Liver (tissue), 3 donors: ENCODE measurements around the gene PMM2.

Source experiments
- ATF3 ChIP-seq: IDR thresholded peaks from 2 replicates; pipeline ENCODE4 v1.6.1; 2016; ENCODE audit warnings: antibody characterized with exemption
- CTCF ChIP-seq: fragments of 150-350 bp; IDR thresholded peaks from 2 replicates; pipeline ENCODE4 v1.5.1; 2017; ENCODE audit warnings: improper control_type of control experiment, low read depth, low read length; ENCODE audit not compliant: missing input control
- EGR1 ChIP-seq, 2 donors: IDR thresholded peaks; 2 replicates each; pipeline ENCODE4 v1.6.1; 2016 to 2018; ENCODE audit warnings: antibody characterized with exemption in 2 of 2, low read depth in 2 of 2
- FOXA1 ChIP-seq: IDR thresholded peaks from 2 replicates; pipeline ENCODE4 v1.6.1; 2016; ENCODE audit warnings: antibody characterized with exemption
- JUND ChIP-seq, 2 donors: IDR thresholded peaks; 2 replicates each; pipeline ENCODE4 v1.6.1; 2016; ENCODE audit warnings: antibody characterized with exemption in 2 of 2
- YY1 ChIP-seq: IDR thresholded peaks from 2 replicates; pipeline ENCODE4 v1.6.1; 2016; ENCODE audit warnings: antibody characterized with exemption, mild to moderate bottlenecking
- donor health status: healthy.
- donor health status: healthy.

- no peak for TF ChIP-seq JUND (IDR thresholded peaks at IDR 0.05)
- no peak for TF ChIP-seq CTCF
- no peak for TF ChIP-seq EGR1 (IDR thresholded peaks at IDR 0.05; ENCODE audit: low read depth in 2 of 2)
- no peak for TF ChIP-seq ATF3
- TF ChIP-seq YY1: no peak
- no peak for TF ChIP-seq FOXA1
Observed at GRCh38 chr16:8853611-8854010, 56.0 kb downstream of the PMM2 start.
